D721Med (cell line): ENCODE results near the gene DGCR6L.
"Not testable (repeated sequence)": the region's sequence is repeated elsewhere in the genome, so short reads cannot be mapped to it uniquely, and the experiment has no call there.

Source experiments
- DNase-seq: peaks from one replicate; pipeline ENCODE4 v3.0.0; 2011; ENCODE audit warnings: low spot score; ENCODE audit not compliant: insufficient read length
- FAIRE-seq: peaks from 2 replicates; lab custom pipeline; 2011; peaks lifted over from hg19 to GRCh38; lab: Jason Lieb, UNC
- CTCF ChIP-seq: IDR thresholded peaks from 2 replicates; pipeline ENCODE4 v1.5.1; 2012; ENCODE audit warnings: mild to moderate bottlenecking, control low read depth; ENCODE audit not compliant: insufficient read depth; ENCODE audit errors: missing control alignments

Gene DGCR6L

GRCh38 chr22:20312396-20313191 is 7.3 kb downstream of the DGCR6L start:
- DNase-seq (no peak), FAIRE-seq (no peak)
- TF ChIP-seq CTCF, result no peak

- not testable (repeated sequence) for FAIRE-seq, DNase-seq
Observed at GRCh38 chr22:20311249-20312062, 8.4 kb downstream of the DGCR6L start.

- FAIRE-seq, result not testable (repeated sequence)
Observed at GRCh38 chr22:20310773-20311172, 9.1 kb downstream of the DGCR6L start.

GRCh38 chr22:20310180-20310579 is 9.7 kb downstream of the DGCR6L start:
- DNase-seq, FAIRE-seq: not testable (repeated sequence)

More at GRCh38 chr22:20310773-20311172, 9.1 kb downstream of the DGCR6L start:
- DNase-seq, result not testable (repeated sequence)

GRCh38 chr22:20308806-20309650 is 10.8 kb downstream of the DGCR6L start:
- not testable (repeated sequence) for DNase-seq, FAIRE-seq

- FAIRE-seq, DNase-seq: not testable (repeated sequence)
Observed at GRCh38 chr22:20307448-20308447, 12.1 kb downstream of the DGCR6L start.

GRCh38 chr22:20306646-20307447 is 13.0 kb downstream of the DGCR6L start:
- not testable (repeated sequence) for DNase-seq, FAIRE-seq

- no peak for FAIRE-seq
Observed at GRCh38 chr22:20305894-20306645, 13.8 kb downstream of the DGCR6L start.

GRCh38 chr22:20305230-20305893 is 14.5 kb downstream of the DGCR6L start:
- DNase-seq, FAIRE-seq: not testable (repeated sequence)

More at GRCh38 chr22:20305894-20306645, 13.8 kb downstream of the DGCR6L start:
- no peak for TF ChIP-seq CTCF
- no peak for DNase-seq
